Measurements from ENCODE around the gene VPS39. TPM values are rescaled to one million over a fixed set of nuclear protein-coding genes. Genes with fewer than 3 reads are reported as not detected.

VPS39 gene
- total and polyA plus RNA-seq, 2 of the 8 experiments (the other 6 are each of a cell fraction or from before 2014, with no cell fraction given), result 34.4 to 36.6 TPM

DNA sequence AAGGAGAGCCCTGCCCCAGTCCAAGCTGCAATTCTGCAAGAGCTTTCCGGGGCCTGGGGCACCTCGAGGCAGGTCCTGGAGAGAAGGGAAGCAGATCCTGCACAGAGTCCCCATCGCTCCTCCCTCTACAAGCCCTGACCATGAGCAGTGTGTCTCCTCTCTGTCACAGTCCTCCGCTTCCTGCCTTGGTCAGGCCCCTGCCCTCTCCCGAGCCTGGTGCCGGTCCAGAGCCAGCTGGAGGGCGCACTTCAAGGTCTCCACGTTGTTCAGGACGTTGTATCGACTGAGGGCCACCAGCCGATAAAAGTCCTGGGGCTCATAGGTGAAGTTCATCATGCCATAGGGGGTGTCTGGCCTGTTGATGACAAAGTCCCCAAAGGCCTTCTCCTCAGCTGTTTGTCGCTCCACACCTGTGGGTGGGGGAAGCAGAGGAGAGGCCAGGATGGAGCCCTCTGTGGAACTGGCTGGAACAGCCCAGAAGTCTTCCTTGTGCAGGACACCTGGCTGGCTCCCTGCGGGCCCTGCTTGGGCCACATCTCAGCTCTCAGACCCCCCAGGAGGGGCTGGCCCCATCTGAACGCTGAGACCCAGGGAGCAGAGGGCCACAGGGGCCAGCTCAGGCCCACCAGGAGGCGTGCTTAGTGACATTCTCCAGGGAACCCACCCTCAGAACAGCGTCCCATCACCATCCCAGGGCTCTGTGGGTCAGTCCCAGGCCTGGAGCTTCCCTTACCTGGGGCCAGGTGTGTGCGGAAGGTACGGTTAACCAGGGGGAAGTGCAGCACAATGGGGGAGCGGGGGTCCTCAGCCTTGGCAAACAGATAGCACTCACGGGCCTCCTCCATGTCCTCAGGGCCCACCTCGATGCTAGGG is 66.1 kb downstream of the VPS39 start (continued):
- TF ChIP-seq, protein P1, sequence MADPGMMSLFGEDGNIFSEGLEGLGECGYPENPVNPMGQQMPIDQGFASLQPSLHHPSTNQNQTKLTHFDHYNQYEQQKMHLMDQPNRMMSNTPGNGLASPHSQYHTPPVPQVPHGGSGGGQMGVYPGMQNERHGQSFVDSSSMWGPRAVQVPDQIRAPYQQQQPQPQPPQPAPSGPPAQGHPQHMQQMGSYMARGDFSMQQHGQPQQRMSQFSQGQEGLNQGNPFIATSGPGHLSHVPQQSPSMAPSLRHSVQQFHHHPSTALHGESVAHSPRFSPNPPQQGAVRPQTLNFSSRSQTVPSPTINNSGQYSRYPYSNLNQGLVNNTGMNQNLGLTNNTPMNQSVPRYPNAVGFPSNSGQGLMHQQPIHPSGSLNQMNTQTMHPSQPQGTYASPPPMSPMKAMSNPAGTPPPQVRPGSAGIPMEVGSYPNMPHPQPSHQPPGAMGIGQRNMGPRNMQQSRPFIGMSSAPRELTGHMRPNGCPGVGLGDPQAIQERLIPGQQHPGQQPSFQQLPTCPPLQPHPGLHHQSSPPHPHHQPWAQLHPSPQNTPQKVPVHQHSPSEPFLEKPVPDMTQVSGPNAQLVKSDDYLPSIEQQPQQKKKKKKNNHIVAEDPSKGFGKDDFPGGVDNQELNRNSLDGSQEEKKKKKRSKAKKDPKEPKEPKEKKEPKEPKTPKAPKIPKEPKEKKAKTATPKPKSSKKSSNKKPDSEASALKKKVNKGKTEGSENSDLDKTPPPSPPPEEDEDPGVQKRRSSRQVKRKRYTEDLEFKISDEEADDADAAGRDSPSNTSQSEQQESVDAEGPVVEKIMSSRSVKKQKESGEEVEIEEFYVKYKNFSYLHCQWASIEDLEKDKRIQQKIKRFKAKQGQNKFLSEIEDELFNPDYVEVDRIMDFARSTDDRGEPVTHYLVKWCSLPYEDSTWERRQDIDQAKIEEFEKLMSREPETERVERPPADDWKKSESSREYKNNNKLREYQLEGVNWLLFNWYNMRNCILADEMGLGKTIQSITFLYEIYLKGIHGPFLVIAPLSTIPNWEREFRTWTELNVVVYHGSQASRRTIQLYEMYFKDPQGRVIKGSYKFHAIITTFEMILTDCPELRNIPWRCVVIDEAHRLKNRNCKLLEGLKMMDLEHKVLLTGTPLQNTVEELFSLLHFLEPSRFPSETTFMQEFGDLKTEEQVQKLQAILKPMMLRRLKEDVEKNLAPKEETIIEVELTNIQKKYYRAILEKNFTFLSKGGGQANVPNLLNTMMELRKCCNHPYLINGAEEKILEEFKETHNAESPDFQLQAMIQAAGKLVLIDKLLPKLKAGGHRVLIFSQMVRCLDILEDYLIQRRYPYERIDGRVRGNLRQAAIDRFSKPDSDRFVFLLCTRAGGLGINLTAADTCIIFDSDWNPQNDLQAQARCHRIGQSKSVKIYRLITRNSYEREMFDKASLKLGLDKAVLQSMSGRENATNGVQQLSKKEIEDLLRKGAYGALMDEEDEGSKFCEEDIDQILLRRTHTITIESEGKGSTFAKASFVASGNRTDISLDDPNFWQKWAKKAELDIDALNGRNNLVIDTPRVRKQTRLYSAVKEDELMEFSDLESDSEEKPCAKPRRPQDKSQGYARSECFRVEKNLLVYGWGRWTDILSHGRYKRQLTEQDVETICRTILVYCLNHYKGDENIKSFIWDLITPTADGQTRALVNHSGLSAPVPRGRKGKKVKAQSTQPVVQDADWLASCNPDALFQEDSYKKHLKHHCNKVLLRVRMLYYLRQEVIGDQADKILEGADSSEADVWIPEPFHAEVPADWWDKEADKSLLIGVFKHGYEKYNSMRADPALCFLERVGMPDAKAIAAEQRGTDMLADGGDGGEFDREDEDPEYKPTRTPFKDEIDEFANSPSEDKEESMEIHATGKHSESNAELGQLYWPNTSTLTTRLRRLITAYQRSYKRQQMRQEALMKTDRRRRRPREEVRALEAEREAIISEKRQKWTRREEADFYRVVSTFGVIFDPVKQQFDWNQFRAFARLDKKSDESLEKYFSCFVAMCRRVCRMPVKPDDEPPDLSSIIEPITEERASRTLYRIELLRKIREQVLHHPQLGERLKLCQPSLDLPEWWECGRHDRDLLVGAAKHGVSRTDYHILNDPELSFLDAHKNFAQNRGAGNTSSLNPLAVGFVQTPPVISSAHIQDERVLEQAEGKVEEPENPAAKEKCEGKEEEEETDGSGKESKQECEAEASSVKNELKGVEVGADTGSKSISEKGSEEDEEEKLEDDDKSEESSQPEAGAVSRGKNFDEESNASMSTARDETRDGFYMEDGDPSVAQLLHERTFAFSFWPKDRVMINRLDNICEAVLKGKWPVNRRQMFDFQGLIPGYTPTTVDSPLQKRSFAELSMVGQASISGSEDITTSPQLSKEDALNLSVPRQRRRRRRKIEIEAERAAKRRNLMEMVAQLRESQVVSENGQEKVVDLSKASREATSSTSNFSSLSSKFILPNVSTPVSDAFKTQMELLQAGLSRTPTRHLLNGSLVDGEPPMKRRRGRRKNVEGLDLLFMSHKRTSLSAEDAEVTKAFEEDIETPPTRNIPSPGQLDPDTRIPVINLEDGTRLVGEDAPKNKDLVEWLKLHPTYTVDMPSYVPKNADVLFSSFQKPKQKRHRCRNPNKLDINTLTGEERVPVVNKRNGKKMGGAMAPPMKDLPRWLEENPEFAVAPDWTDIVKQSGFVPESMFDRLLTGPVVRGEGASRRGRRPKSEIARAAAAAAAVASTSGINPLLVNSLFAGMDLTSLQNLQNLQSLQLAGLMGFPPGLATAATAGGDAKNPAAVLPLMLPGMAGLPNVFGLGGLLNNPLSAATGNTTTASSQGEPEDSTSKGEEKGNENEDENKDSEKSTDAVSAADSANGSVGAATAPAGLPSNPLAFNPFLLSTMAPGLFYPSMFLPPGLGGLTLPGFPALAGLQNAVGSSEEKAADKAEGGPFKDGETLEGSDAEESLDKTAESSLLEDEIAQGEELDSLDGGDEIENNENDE (IDR thresholded peaks at IDR 0.05; ENCODE audit: insufficient replicate concordance, low read length), result no peak
- TF ChIP-seq TAF1 (IDR thresholded peaks at IDR 0.05; ENCODE audit: low read depth, low read length), result no peak
- no peak for TF ChIP-seq RFX5 (IDR thresholded peaks at IDR 0.05; ENCODE audit: borderline replicate concordance, low read depth, low read length)
- no peak for TF ChIP-seq KDM1A (IDR thresholded peaks at IDR 0.05; ENCODE audit: borderline replicate concordance, low read length)
- no peak for TF ChIP-seq EZH2 (IDR thresholded peaks at IDR 0.05; ENCODE audit: low read depth, low read length, severe bottlenecking)
- no peak for TF ChIP-seq SIN3A (conservative IDR thresholded peaks at IDR 0.05 in 1 of 2, IDR thresholded peaks at IDR 0.05 in 1 of 2; ENCODE audit: low read depth in 1 of 2, low read length in 2 of 2)
- TF ChIP-seq BRCA1 (IDR thresholded peaks at IDR 0.05; ENCODE audit: low read depth, low read length), result no peak
- TF ChIP-seq BACH1 (IDR thresholded peaks at IDR 0.05; ENCODE audit: low read length), result no peak
- no peak for TF ChIP-seq RBBP5 (IDR thresholded peaks at IDR 0.05; ENCODE audit: borderline replicate concordance, low read depth, low read length)
